ENCODE data around the gene TJP3. TPM values are rescaled to one million over a fixed set of nuclear protein-coding genes. Genes with fewer than 3 reads are reported as not detected.
"Not testable (repeated sequence)": the region's sequence is repeated elsewhere in the genome, so short reads cannot be mapped to it uniquely, and the experiment has no call there.

The TJP3 gene
- total RNA-seq, 4 donors from 2014 or later: 93.3 to 364 (median 286) TPM

GRCh38 chr19:3751236-3751635 lies 43.1 kb downstream of the TJP3 start:
- Histone ChIP-seq H3K27me3 (no peaks in the 10 kb centered on the region), H3K9me3 (no peaks in the 10 kb centered on the region), H3K27ac (no peak overlapping the region), H3K4me1 (no peaks in the 10 kb centered on the region), H3K36me3 (peaks cover 0 to 72% (median 0%) of the 10 kb centered on the region in 3 donors), H3K4me3 (no peak overlapping the region)
- TF ChIP-seq CTCF (IDR thresholded peaks at IDR 0.05) (no peak), POLR2A (IDR thresholded peaks at IDR 0.05) (no peak)
- DNase-seq: no peak

- Histone ChIP-seq H3K27ac (no peak overlapping the region), H3K9me3 (no peaks in the 10 kb centered on the region), H3K4me3 (no peak overlapping the region), H3K4me1 (no peaks in the 10 kb centered on the region), H3K36me3 (peaks cover 0 to 68% (median 0%) of the 10 kb centered on the region in 3 donors), H3K27me3 (no peaks in the 10 kb centered on the region)
- TF ChIP-seq CTCF (IDR thresholded peaks at IDR 0.05) (no peak), POLR2A (IDR thresholded peaks at IDR 0.05) (no peak)
- DNase-seq: no peak
These were observed 44.3 kb downstream of the TJP3 start for GRCh38 chr19:3752492-3752891.

GRCh38 chr19:3753631-3754410 lies 45.6 kb downstream of the TJP3 start:
- TF ChIP-seq POLR2A (IDR thresholded peaks at IDR 0.05): no peak
- no peak for TF ChIP-seq CTCF (IDR thresholded peaks at IDR 0.05)
- Histone ChIP-seq H3K9me3 (no peaks in the 10 kb centered on the region), H3K27me3 (no peaks in the 10 kb centered on the region), H3K4me3 (no peak overlapping the region), H3K36me3 (peaks cover 0 to 74% (median 0%) of the 10 kb centered on the region in 3 donors), H3K27ac (no peak overlapping the region), H3K4me1 (peaks cover 0 to 2% (median 0%) of the 10 kb centered on the region in 4 donors)
- DNase-seq: no peak

- peaks cover 0 to 47% (median 0%) of the 10 kb centered on the region in 3 donors for H3K36me3 ChIP-seq
- H3K27ac ChIP-seq, DNase-seq, H3K4me3 ChIP-seq, H3K9me3 ChIP-seq, H3K27me3 ChIP-seq: not testable (repeated sequence)
- H3K4me1 ChIP-seq: peaks cover 0 to 27% (median 17%) of the 10 kb centered on the region in 4 donors
These were observed 49.5 kb downstream of the TJP3 start for GRCh38 chr19:3757705-3758104.

GRCh38 chr19:3758297-3758696 lies 50.1 kb downstream of the TJP3 start:
- Histone ChIP-seq H3K4me1 (peaks cover 0 to 30% (median 20%) of the 10 kb centered on the region in 4 donors), H3K36me3 (peaks cover 0 to 41% (median 0%) of the 10 kb centered on the region in 3 donors)
- not testable (repeated sequence) for H3K4me3 ChIP-seq, DNase-seq, H3K9me3 ChIP-seq, H3K27me3 ChIP-seq, H3K27ac ChIP-seq

- DNase-seq: no peak
- no peak overlapping the region for H3K27ac ChIP-seq
- no peak overlapping the region for H3K4me3 ChIP-seq
- no peaks in the 10 kb centered on the region for H3K9me3 ChIP-seq
- TF ChIP-seq POLR2A (IDR thresholded peaks at IDR 0.05) (no peak), CTCF (IDR thresholded peaks at IDR 0.05) (no peak)
- no peaks in the 10 kb centered on the region for H3K27me3 ChIP-seq
- peaks cover 0 to 31% (median 0%) of the 10 kb centered on the region in 3 donors for H3K36me3 ChIP-seq
- peaks cover 0 to 37% (median 25%) of the 10 kb centered on the region in 4 donors for H3K4me1 ChIP-seq
These were observed 51.5 kb downstream of the TJP3 start for GRCh38 chr19:3759482-3760254.
